RWPE2 (cell line): Measurements from ENCODE around the gene RASA1.

Experiments used
- ATAC-seq: fragments of 200-7000 bp; cut with Tn5 transposase; 3 replicates; pipeline ENCODE4 v1.9.1; 2021; ENCODE audit warnings: low read depth
- DNase-seq: peaks from one replicate; pipeline ENCODE4 v3.0.0-alpha.2; 2020; ENCODE audit warnings: low spot score
- H3K27ac ChIP-seq: fragments of 450-650 bp; 2 replicates; pipeline ENCODE4 v1.5.1; 2017; ENCODE audit warnings: mild to moderate bottlenecking; ENCODE audit not compliant: poor library complexity, severe bottlenecking
- H3K27me3 ChIP-seq: fragments of 250-450 bp; sonication (Bioruptor Pico); 2 replicates; pipeline ENCODE4 v1.5.1; 2021; ENCODE audit warnings: mild to moderate bottlenecking, moderate library complexity; ENCODE audit not compliant: insufficient read depth, poor library complexity, severe bottlenecking
- H3K36me3 ChIP-seq: fragments of 250-450 bp; sonication (Bioruptor Pico); 2 replicates; pipeline ENCODE4 v1.5.1; 2020; ENCODE audit warnings: low read depth, mild to moderate bottlenecking, moderate library complexity
- H3K4me1 ChIP-seq: fragments of 250-450 bp; sonication (Bioruptor Pico); 2 replicates; pipeline ENCODE4 v1.5.1; 2021; ENCODE audit warnings: mild to moderate bottlenecking, moderate library complexity; ENCODE audit not compliant: insufficient read depth, poor library complexity, severe bottlenecking
- H3K4me3 ChIP-seq: fragments of 250-450 bp; sonication (Bioruptor Pico); 2 replicates; pipeline ENCODE4 v1.5.1; 2021; ENCODE audit warnings: mild to moderate bottlenecking, moderate library complexity; ENCODE audit not compliant: severe bottlenecking
- H3K9me3 ChIP-seq: fragments of 250-450 bp; sonication (Bioruptor Pico); 2 replicates; pipeline ENCODE4 v1.5.1; 2021; ENCODE audit warnings: mild to moderate bottlenecking, moderate library complexity; ENCODE audit not compliant: severe bottlenecking
- TF ChIP-seq, protein P1 (sequence below): fragments of 450-650 bp; IDR thresholded peaks from one replicate; pipeline ENCODE4 v1.5.1; 2017; ENCODE audit warnings: mild to moderate bottlenecking, moderate library complexity; ENCODE audit not compliant: poor library complexity, severe bottlenecking

Gene RASA1

DNA sequence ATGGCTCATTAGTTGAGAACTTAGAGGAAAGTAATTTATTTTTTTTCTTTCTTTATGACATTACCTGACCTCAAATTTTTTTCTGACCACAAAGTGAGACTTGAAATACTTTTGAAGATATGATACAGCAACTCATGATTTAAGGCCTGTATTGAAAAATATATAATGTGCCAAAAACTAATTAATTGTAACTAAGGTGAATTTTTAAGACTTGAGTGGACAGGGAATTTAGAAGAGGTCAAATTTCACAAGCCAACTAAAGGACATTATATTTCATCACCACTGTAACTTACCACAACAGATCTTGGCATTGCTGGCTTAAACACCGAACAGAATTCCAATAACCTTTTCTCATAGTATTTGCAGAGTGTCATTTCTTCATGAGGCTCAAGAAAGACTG lies 143.2 kb downstream of the RASA1 start:
- no peak for DNase-seq

DNA sequence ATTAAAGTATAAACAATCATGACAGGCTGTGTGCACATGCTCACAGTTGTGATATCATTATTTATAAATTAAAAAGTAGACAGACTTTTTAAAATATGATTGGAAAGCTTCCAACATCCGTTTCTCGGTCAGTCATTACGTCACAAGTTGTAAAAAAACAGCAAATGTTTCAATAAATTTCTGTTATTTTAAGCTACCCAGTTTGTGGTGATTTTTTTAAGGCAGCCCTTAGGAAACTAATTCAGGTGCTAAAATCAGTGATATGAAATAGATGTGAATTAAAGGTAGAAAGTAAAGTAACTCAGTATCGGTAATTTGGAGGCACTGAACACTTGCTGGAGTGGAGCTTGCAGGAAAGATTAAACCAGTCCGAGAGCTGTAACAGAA lies 143.9 kb downstream of the RASA1 start:
- no peak for ATAC-seq
- Histone ChIP-seq H3K27me3 (no peaks in the 10 kb centered on the region), H3K4me1 (peaks cover 14% of the 10 kb centered on the region), H3K27ac (peak overlapping the region; percentile 72), H3K36me3 (peaks cover 48% of the 10 kb centered on the region), H3K4me3 (peak overlapping the region; percentile 52), H3K9me3 (no peaks in the 10 kb centered on the region)
- TF ChIP-seq, protein P1, sequence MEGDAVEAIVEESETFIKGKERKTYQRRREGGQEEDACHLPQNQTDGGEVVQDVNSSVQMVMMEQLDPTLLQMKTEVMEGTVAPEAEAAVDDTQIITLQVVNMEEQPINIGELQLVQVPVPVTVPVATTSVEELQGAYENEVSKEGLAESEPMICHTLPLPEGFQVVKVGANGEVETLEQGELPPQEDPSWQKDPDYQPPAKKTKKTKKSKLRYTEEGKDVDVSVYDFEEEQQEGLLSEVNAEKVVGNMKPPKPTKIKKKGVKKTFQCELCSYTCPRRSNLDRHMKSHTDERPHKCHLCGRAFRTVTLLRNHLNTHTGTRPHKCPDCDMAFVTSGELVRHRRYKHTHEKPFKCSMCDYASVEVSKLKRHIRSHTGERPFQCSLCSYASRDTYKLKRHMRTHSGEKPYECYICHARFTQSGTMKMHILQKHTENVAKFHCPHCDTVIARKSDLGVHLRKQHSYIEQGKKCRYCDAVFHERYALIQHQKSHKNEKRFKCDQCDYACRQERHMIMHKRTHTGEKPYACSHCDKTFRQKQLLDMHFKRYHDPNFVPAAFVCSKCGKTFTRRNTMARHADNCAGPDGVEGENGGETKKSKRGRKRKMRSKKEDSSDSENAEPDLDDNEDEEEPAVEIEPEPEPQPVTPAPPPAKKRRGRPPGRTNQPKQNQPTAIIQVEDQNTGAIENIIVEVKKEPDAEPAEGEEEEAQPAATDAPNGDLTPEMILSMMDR = no peak
- no peak for DNase-seq

More for the DNA sequence above, 143.2 kb downstream of the RASA1 start:
- no peaks in the 10 kb centered on the region for H3K9me3 ChIP-seq
- no peak for ATAC-seq
- peak overlapping the region; percentile 72 for H3K27ac ChIP-seq
- H3K27me3 ChIP-seq = no peaks in the 10 kb centered on the region
- TF ChIP-seq, protein P1 = no peak
- peak overlapping the region; percentile 52 for H3K4me3 ChIP-seq
- peaks cover 55% of the 10 kb centered on the region for H3K36me3 ChIP-seq
- peaks cover 14% of the 10 kb centered on the region for H3K4me1 ChIP-seq

DNA sequence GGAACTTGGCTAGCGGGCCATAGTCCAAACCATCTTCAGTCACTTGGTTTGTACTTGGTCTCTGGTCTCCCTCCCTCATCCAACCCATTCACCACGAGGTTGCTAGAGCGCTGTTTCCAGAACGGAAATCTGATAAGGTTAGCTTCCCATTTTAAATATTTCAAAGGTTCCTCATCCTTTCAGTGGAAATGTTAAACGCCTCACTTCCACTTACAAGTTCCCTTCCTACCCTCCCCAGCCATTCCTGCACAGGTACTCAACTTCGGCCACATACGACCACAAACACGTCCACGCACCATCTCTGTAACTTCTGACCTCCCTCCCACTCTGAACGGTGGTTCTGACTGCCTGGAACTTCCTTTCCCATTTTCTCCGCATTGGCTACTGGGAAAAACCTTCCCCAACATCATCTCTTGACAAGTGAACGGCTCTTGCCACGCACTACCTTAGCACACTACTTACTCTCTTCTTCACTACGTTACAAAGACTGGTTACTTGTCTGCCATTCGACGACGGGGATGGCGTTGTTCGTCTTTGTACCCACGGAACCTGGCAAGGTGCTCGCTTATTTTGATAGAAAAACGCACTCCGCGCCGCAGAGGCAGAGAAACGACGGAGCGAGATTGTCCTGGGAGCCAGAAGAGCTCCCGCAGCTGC lies 144.4 kb downstream of the RASA1 start:
- TF ChIP-seq, protein P1 = no peak
- DNase-seq = no peak
- Histone ChIP-seq H3K27me3 (no peaks in the 10 kb centered on the region), H3K27ac (peak overlapping the region; percentile 72), H3K4me1 (peaks cover 14% of the 10 kb centered on the region), H3K4me3 (peak overlapping the region; percentile 52), H3K9me3 (no peaks in the 10 kb centered on the region), H3K36me3 (peaks cover 43% of the 10 kb centered on the region)
- peak; percentile 18 for ATAC-seq

DNA sequence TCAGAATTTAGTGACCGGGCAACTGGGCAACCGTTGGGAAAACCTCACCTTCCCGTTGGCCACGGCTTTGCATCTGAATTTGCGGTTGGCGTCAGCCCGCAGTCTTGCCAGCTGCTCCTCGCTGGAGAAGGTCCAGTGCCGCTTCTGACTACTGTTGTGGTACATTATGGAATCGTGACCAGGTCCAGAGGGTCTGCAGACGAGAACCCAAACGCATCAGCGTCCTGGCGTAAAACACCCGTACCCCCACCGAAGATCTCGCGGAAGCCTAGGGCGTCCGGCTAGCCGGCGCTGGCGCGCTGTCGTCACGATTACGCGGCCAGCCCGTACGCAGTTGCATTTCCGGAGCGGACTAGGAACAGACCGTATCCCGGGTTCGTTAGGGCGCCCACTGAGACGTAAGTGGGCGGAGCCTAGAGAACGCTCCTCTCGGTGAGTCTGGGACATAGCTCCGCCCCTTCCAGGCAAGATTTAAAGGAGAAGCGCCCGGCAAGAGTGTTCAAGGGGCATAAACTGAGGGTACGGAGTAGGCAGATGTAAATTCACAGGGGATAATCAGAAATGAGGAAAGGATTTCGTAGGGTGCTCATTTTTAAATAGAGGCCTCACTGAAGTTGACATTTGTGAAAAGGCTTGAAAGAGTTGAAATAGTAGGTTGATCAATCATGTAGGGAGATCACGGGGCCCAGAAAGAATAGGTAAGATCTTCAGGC lies 145.1 kb downstream of the RASA1 start, which contains the start of gene CCNH:
TSS of gene CCNH (minus strand) at position 301 of the 713 bp plus-strand sequence. CDS start at position 165, 136 bp downstream.
- ATAC-seq = peak; percentile 96
- H3K27ac ChIP-seq = peak within 1 kb of the TSS; percentile 72

More for the DNA sequence above, 145.1 kb downstream of the RASA1 start, which contains the start of gene CCNH:
- peak within 1 kb of the TSS; percentile 52 for H3K4me3 ChIP-seq
- no peaks in the 10 kb centered on the region for H3K9me3 ChIP-seq
- TF ChIP-seq, protein P1 = no peak
- H3K4me1 ChIP-seq = peaks cover 14% of the 10 kb centered on the region
- peaks cover 36% of the 10 kb centered on the region for H3K36me3 ChIP-seq
- peak; percentile 98 for DNase-seq
- no peaks in the 10 kb centered on the region for H3K27me3 ChIP-seq
